Measurements from ENCODE around the gene PCBP2. TPM values are rescaled to one million over a fixed set of nuclear protein-coding genes. Genes with fewer than 3 reads are reported as not detected.

Gene PCBP2
- polyA plus RNA-seq, 1 of the 3 experiments (the other 2 are of a cell fraction), result 368 TPM

DNA sequence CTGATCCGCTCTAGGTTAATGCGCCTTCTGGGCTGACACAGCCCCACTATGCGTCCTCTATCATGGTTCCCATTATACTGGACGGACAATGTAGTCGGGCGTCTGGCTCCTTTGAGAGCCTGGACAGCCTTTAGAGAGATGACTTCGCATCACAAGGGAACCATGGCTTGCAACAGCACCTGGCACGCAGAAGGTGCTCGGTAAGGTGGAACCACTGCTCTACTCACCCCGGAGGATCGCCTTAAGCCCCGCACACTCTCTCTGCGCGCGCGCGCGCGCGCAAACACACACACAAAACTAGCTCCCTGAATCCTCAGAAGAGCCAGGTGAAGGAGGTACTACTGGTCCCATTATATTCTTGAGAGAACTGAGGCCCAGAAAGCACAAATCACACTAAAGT is 40.3 kb downstream of the PCBP2 start:
- H3K27me3 ChIP-seq (ENCODE audit: insufficient read depth), result no peaks in the 10 kb centered on the region
- peak overlapping the region; percentile 47 to 57; a peak in 3 of 4 replicates for H3K4me3 ChIP-seq (ENCODE audit: low read depth in 2 of 2, low read length in 1 of 2)
- DNase-seq, result no peak
- no peaks in the 10 kb centered on the region for H3K9me2 ChIP-seq
- no peak overlapping the region for H2AFZ ChIP-seq (ENCODE audit: low read depth)
- ChIA-PET POLR2A (interaction anchor here (0.5 to 4.5 kb wide), 5 partner anchors 9 to 113 kb away, joined by 3 to 28 read pairs (median 4); partner anchors contain the start of gene TARBP2), CTCF (interaction anchor here (0.9 to 2.4 kb wide), 8 partner anchors 10 to 192 kb away, joined by 3 to 14 read pairs (median 4); partner anchors contain the start of genes AAAS and MYG1)
- peak overlapping the region; percentile 63 to 90 for H3K27ac ChIP-seq (ENCODE audit: low read depth in 2 of 2, low read length in 1 of 2)
- H3K4me1 ChIP-seq (ENCODE audit: control insufficient read depth in 1 of 2, insufficient read depth in 2 of 2, low read depth in 1 of 2, low read length in 1 of 2), result peaks cover 20 to 28% of the 10 kb centered on the region in 2 experiments
- peak overlapping the region; percentile 63; the same call in 1 of the 2 replicates for H3K9ac ChIP-seq
- peak overlapping the region; percentile 80 for H3K4me2 ChIP-seq
- H3K36me3 ChIP-seq (replicated peaks in 1 of 2; ENCODE audit: control insufficient read depth in 1 of 2, insufficient read depth in 2 of 2, low read length in 1 of 2), result peaks cover 1 to 13% of the 10 kb centered on the region in 2 experiments
- 84% methylated on average over 20 of the region's 20 CpGs for WGBS (ENCODE audit: low lambda C conversion rate)
- H3F3A ChIP-seq (replicated peaks; ENCODE audit: insufficient read depth), result peaks cover 33% of the 10 kb centered on the region
- peaks cover 58% of the 10 kb centered on the region for H3K79me2 ChIP-seq (ENCODE audit: insufficient read depth)
- no peaks in the 10 kb centered on the region for H4K20me1 ChIP-seq (ENCODE audit: insufficient read depth)
- no peak for TF ChIP-seq CTCF (IDR thresholded peaks at IDR 0.05)
- no peak for TF ChIP-seq ELF1 (IDR thresholded peaks at IDR 0.05)
- TF ChIP-seq MAX (IDR thresholded peaks at IDR 0.05; ENCODE audit: low read depth), result no peak
- no peak for TF ChIP-seq RAD21 (IDR thresholded peaks at IDR 0.05; ENCODE audit: low read length)
- no peak for TF ChIP-seq TEAD4 (IDR thresholded peaks at IDR 0.05; ENCODE audit: borderline replicate concordance, insufficient read depth)
- TF ChIP-seq, protein P1, sequence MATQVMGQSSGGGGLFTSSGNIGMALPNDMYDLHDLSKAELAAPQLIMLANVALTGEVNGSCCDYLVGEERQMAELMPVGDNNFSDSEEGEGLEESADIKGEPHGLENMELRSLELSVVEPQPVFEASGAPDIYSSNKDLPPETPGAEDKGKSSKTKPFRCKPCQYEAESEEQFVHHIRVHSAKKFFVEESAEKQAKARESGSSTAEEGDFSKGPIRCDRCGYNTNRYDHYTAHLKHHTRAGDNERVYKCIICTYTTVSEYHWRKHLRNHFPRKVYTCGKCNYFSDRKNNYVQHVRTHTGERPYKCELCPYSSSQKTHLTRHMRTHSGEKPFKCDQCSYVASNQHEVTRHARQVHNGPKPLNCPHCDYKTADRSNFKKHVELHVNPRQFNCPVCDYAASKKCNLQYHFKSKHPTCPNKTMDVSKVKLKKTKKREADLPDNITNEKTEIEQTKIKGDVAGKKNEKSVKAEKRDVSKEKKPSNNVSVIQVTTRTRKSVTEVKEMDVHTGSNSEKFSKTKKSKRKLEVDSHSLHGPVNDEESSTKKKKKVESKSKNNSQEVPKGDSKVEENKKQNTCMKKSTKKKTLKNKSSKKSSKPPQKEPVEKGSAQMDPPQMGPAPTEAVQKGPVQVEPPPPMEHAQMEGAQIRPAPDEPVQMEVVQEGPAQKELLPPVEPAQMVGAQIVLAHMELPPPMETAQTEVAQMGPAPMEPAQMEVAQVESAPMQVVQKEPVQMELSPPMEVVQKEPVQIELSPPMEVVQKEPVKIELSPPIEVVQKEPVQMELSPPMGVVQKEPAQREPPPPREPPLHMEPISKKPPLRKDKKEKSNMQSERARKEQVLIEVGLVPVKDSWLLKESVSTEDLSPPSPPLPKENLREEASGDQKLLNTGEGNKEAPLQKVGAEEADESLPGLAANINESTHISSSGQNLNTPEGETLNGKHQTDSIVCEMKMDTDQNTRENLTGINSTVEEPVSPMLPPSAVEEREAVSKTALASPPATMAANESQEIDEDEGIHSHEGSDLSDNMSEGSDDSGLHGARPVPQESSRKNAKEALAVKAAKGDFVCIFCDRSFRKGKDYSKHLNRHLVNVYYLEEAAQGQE (IDR thresholded peaks at IDR 0.05; ENCODE audit: low read depth, low read length), result no peak
- TF ChIP-seq TAF1 (IDR thresholded peaks at IDR 0.05; ENCODE audit: borderline replicate concordance, low read depth, low read length), result no peak
- TF ChIP-seq FOXM1 (IDR thresholded peaks at IDR 0.05; ENCODE audit: low read depth), result no peak
- TF ChIP-seq POLR2AphosphoS5 (IDR thresholded peaks at IDR 0.05; ENCODE audit: low read depth, low read length), result no peak
- TF ChIP-seq GATA2 (CRISPR knock-in tag; IDR thresholded peaks at IDR 0.05), result no peak
- TF ChIP-seq MXI1 (IDR thresholded peaks at IDR 0.05; ENCODE audit: low read depth, low read length), result no peak
- TF ChIP-seq EP300 (IDR thresholded peaks at IDR 0.05; ENCODE audit: borderline replicate concordance in 1 of 2, low read depth in 1 of 2, low read length in 1 of 2), result no peak
- no peak for TF ChIP-seq FOXJ3 (CRISPR knock-in tag; IDR thresholded peaks at IDR 0.05)
- no peaks in the 10 kb centered on the region for H3K9me3 ChIP-seq
